CD4-positive, alpha-beta T cell treated with Interferon gamma for 1 hour (primary cell): ENCODE measurements around the gene ATXN1.
"Not testable (repeated sequence)": the region's sequence is repeated elsewhere in the genome, so short reads cannot be mapped to it uniquely, and the experiment has no call there.

Experiments used
- DNase-seq: peaks from one replicate; pipeline ENCODE4 v3.0.0-alpha.2; 2020

Gene ATXN1

DNA sequence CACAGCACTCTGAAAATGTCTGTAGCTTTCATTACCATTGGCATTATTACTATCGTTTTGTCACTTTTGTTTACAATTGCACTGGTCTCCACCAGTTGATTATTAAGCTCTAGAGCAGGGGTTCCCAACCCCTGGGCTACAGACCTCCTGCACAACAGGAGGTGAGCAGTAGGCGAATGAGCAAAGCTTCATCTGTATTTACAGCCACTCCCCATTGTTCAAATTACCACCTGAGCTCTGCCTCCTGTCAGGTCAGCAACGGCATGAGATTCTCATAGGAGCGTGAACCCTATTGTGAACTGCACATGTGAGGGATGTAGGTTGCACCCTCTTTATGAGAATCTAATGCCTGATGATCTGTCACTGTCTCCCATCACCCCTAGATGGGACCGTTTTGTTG lies 126.4 kb downstream of the ATXN1 start:
- no peak for DNase-seq

GRCh38 chr6:16633961-16634360 lies 127.3 kb downstream of the ATXN1 start:
- DNase-seq: no peak

- no peak for DNase-seq
These were observed 127.8 kb downstream of the ATXN1 start for GRCh38 chr6:16633465-16633864.

GRCh38 chr6:16632101-16632500 lies 129.2 kb downstream of the ATXN1 start:
- DNase-seq: no peak

DNA sequence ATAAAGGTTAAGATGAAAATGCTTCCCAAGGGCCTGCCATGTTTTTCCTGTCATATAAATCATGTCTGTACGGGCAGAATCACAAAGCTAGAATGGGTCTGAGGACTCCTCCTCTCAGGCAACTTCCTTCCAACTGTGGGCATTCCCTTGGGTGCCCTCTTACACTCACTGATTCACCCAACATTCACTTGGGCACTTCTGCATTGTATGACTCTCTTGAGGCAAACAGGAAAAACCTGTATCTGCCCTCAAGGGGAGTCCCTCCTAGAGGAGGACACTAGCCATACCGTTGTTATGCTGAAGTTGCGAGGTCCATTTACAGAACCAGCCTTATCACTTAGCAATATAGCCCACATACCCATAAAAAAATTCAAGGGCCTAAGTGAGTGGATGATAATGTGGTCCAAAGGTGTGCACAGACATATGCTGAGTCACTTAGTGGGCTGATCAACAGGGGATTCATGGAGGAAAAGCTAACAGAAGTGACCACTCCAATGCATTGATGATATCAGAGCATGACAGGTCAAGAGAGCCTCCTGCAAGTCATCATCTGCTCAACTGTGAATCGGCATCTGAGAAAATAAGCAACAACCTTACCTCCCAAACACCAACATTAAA lies 131.1 kb downstream of the ATXN1 start:
- DNase-seq: no peak

DNA sequence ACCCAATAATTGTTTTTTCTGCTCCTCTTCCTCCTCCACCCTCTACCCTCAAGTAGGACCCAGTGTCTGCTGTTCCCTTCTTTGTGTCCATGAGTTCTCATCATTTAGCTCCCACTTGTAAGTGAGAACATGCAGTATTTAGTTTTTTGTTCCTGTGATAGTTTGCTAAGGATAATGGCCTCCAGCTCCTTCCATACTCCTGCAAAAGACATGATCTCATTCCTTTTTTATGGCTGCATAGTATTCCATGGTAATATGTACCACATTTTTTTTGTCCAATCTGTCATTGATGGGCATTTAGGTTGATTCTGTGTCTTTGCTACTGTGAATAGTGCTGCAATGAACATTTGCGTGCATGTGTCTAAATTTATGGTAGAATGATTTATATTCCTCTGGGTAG lies 132.7 kb downstream of the ATXN1 start:
- DNase-seq: not testable (repeated sequence)

- no peak for DNase-seq
These were observed 134.6 kb downstream of the ATXN1 start for GRCh38 chr6:16626650-16627049.

- DNase-seq: no peak
These were observed 135.7 kb downstream of the ATXN1 start for GRCh38 chr6:16625291-16626265.

DNA sequence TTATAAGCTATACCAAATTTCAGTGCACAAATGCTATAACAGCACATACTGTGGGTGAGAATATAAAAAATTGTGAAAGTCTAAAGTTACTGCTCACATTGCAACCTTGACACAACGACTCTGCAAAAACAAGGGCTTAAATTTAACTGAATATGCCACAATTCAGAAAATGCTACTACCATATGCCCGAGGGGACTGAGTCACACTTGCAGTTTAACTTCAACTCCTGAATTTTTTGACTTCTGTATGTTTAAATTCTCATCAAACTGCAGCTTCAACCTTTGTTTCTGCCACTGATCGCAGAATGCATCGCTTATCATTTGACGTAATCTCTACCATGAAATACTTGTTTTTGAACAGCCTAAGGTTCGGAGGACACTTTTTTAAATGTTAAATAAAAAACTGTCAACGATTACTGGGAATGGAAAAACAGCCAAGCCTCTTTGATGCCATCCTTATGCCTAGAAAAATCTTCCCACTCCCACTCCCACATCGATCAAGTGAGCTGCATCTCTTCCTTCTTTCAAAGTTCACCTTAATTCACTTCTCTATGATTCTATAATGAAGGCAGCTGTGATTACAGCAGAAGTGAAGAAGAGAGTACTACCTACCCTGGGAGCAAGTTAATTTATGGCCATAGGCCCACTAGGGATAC lies 136.5 kb downstream of the ATXN1 start:
- DNase-seq: no peak

GRCh38 chr6:16623731-16624130 lies 137.5 kb downstream of the ATXN1 start:
- no peak for DNase-seq

- no peak for DNase-seq
These were observed 138.1 kb downstream of the ATXN1 start for GRCh38 chr6:16623029-16623653.

GRCh38 chr6:16622193-16622592 lies 139.1 kb downstream of the ATXN1 start:
- DNase-seq: no peak

DNA sequence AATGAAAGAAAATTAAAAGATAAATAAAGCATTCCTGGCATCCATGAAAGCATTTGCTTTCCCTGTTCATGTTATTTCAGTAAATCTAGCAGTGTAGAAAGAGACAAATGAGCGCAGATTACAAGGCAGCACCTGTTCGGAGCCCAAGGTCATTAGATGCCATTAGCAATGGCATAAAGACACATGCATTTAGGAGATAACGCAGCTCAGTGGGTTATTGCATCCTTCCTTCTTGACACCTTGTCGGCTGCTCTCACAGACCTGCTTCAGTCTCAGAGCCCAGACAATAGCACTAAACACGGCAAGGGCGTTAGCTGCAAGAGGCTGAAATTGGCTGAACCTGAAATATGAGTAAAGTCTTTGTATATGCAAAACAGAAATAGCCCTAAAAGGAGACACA lies 140.3 kb downstream of the ATXN1 start:
- no peak for DNase-seq

GRCh38 chr6:16619777-16620176 lies 141.5 kb downstream of the ATXN1 start:
- DNase-seq: no peak

- DNase-seq: no peak
These were observed 142.3 kb downstream of the ATXN1 start for GRCh38 chr6:16618962-16619361.

- not testable (repeated sequence) for DNase-seq
These were observed 146.0 kb downstream of the ATXN1 start for GRCh38 chr6:16615215-16615614.

DNA sequence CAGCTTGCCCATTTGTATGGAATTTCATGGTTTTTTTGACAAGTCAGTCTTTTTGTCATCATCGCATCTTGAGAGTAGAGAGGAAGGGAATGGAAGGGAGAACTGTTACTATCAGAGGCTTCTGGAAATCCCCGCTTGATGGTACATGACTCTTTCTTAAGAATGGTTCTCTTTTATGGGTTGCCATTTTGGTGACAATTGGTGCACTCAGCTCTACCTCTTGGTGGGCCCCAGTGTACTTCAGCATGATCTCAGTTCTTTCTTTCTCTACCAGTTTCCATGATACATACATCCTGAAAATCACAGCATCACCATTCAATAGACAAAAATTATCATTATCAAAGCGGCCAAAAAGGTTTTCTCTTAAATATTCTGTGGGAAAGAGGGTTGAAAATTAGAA lies 147.1 kb downstream of the ATXN1 start:
- DNase-seq: not testable (repeated sequence)

DNA sequence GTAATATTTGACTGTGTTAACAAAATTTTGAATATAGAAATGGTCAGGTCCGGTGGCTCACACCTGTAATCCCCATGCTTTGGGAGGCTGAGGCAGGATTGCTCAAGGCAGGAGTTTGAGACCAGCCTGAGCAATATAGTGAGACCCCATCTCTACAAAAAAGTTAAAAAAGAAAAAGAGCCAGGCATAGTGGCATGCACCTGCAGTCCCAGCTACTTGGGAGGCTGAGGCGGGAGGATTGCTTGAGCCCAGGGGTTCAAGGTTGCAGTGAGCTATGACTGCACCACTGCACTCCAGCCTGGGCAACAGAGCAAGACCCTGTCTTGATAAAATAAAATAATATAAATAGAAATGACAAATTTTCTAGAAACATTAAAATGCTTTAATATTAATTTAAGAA lies 147.8 kb downstream of the ATXN1 start:
- DNase-seq: not testable (repeated sequence)

DNA sequence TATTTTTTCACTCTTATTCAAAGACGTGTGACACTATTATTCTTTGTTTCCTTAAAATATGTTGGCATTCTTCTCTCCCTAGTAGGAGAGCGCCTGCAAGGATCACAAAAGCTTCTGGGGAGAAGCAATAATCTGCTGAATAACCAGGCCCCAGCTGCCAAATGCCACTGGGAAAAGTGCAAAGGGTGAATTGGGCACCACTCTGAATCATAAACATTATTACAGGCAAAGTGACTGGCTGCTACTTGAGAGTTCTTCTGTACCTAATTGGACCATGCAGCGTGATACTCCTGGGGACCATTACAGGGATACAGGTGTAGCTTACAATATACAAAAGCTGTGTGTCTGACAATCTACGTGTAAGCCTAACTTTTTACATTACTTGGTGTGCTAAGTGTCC lies 152.8 kb downstream of the ATXN1 start:
- no peak for DNase-seq

DNA sequence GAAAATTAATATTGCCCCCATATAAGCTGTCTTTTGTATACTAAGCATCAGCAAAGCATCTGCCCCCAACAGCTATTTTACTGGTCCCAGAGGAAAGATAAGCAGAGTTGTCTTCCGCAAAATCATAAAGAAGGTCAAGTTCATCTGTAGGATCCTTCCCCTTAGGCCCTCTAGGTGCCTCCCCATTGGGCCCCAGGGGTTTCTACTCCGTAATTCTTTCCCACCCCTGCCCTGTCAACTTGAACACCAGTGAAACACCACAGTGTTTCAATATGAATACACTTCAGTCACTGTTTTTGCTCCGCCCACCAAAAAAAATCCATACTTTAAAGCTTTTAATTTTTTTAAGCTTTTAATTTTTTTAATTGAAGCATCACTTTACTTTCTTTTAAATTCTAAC lies 159.2 kb downstream of the ATXN1 start:
- no peak for DNase-seq

- DNase-seq: no peak
These were observed 160.6 kb downstream of the ATXN1 start for GRCh38 chr6:16600701-16601100.

DNA sequence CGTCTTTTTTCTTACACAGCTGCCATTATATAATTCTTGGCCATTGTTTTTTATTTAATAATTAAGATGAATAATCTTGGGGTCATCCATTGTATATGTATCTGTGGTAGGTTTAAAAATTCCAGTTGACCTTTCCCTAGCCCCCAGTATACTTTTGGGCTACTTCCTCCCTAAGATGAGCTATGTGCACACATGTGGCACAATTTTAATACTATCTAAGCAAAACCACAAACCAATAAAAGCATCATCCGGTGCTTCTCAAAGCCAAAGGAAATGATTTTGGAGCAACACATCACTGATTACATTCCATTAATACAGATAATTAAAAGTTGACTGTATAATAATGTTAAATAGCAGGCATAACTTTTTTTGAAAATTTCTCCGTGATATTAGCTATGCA lies 161.2 kb downstream of the ATXN1 start:
- no peak for DNase-seq

GRCh38 chr6:16596616-16597331 lies 164.5 kb downstream of the ATXN1 start:
- DNase-seq: no peak
